CD8-positive, alpha-beta memory T cell (primary cell): ENCODE data around the gene DCTN2. TPM values are rescaled to one million over a fixed set of nuclear protein-coding genes. Genes with fewer than 3 reads are reported as not detected.
"Not testable (repeated sequence)": the region's sequence is repeated elsewhere in the genome, so short reads cannot be mapped to it uniquely, and the experiment has no call there.

Experiments
- CTCF ChIA-PET: fragments of 350-600 bp; sonication (Branson Sonifier 250); formaldehyde crosslinking; loops from one replicate; lab custom pipeline; 2021; ENCODE audit warnings: antibody characterized with exemption; lab: Charles Lee
- POLR2A ChIA-PET: fragments of 350-600 bp; sonication (Branson Sonifier 250); formaldehyde crosslinking; loops from one replicate; lab custom pipeline; 2021; ENCODE audit warnings: antibody characterized with exemption; lab: Charles Lee
- DNase-seq, 5 donors: peaks; one replicate each; pipeline versions ENCODE4 v3.0.0 to v3.0.0-alpha.2; 2020 to 2022; ENCODE audit warnings: mixed read lengths in 1 of 5
- H3K27ac ChIP-seq: one replicate; pipeline ENCODE4 v1.7.0; 2013; ENCODE audit warnings: low read depth, mild to moderate bottlenecking, low read length, moderate library complexity
- H3K27me3 ChIP-seq: 2 replicates; pipeline ENCODE4 v1.7.0; 2013; ENCODE audit warnings: low read length, mild to moderate bottlenecking; ENCODE audit not compliant: insufficient read depth, poor library complexity, severe bottlenecking
- H3K36me3 ChIP-seq: 2 replicates; pipeline ENCODE4 v1.7.0; 2013; ENCODE audit warnings: mild to moderate bottlenecking, low read length, moderate library complexity; ENCODE audit not compliant: insufficient read depth
- H3K4me1 ChIP-seq: 2 replicates; pipeline ENCODE4 v1.7.0; 2013; ENCODE audit warnings: mild to moderate bottlenecking, low read length, moderate library complexity; ENCODE audit not compliant: insufficient read depth
- H3K4me3 ChIP-seq: 2 replicates; pipeline ENCODE4 v1.7.0; 2013; ENCODE audit warnings: mild to moderate bottlenecking, low read length
- H3K9me3 ChIP-seq: 2 replicates; pipeline ENCODE4 v1.7.0; 2013; ENCODE audit warnings: mild to moderate bottlenecking, low read length
- H3K27ac Mint-ChIP-seq, 8 donors: one replicate each; pipeline ENCODE4 v1.8.0; 2020 to 2021; ENCODE audit warnings: mixed read lengths in 8 of 8, mild to moderate bottlenecking in 6 of 8, inconsistent platforms in 3 of 8, moderate library complexity in 3 of 8
- H3K27me3 Mint-ChIP-seq, 2 donors: one replicate each; pipeline ENCODE4 v1.8.0; 2020 to 2021; ENCODE audit warnings: mixed read lengths in 2 of 2, mild to moderate bottlenecking in 1 of 2, moderate library complexity in 1 of 2
- H3K36me3 Mint-ChIP-seq, 3 donors: one replicate each; pipeline ENCODE4 v1.8.0; 2020 to 2021; ENCODE audit warnings: mixed read lengths in 3 of 3, inconsistent platforms in 1 of 3, mild to moderate bottlenecking in 1 of 3
- H3K4me1 Mint-ChIP-seq, 3 donors: one replicate each; pipeline ENCODE4 v1.8.0; 2020 to 2021; ENCODE audit warnings: mixed read lengths in 3 of 3, inconsistent platforms in 1 of 3, mild to moderate bottlenecking in 1 of 3
- H3K4me3 Mint-ChIP-seq, 7 donors: one replicate each; pipeline ENCODE4 v1.8.0; 2020 to 2021; ENCODE audit warnings: mixed read lengths in 7 of 7, mild to moderate bottlenecking in 6 of 7, moderate library complexity in 4 of 7, inconsistent platforms in 2 of 7
- H3K9me3 Mint-ChIP-seq, 5 donors: one replicate each; pipeline ENCODE4 v1.8.0; 2020 to 2022; ENCODE audit warnings: mixed read lengths in 5 of 5, mild to moderate bottlenecking in 3 of 5, moderate library complexity in 2 of 5, inconsistent platforms in 1 of 5
- polyA plus RNA-seq: library from polyadenylated mRNA; unstranded; fragments of 300-500 nt; fragmentation: Illumina TruSeq; gene quantifications from one replicate; pipeline ENCODE4 v1.2.3, GENCODE V29; 2021
- total RNA-seq, 2 experiments: library from RNA; stranded (reverse); gene quantifications; one replicate each; pipeline ENCODE4 v1.2.3, GENCODE V29; 2021

DCTN2 gene
- total and polyA plus RNA-seq, 3 experiments from 2014 or later: 80.8 to 99.3 (median 98.7) TPM

DNA sequence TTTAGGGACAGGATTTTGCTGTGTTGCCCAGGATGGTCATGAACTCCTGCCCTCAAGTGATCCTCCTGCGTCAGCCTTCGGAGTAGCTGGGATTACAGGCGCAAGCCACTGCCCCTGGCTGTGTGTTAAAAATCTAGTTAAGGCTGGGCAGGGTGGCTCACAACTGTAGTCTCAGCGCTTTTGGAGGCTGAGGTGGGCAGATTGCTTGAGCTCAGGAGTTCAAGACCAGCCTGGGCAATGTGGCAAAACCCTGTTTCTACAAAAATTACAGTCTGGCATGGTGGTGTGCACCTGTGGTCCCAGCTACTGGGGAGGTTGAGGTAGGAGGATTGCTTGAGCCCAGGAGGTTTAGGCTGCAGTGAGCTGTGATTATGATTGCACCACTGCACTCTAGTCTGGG is 35.8 kb downstream of the DCTN2 start:
- Histone ChIP-seq H3K4me1 (no peaks in the 10 kb centered on the region), H3K9me3 (no peaks in the 10 kb centered on the region), H3K27me3 (no peaks in the 10 kb centered on the region), H3K27ac (no peak overlapping the region), H3K36me3 (peaks cover 45% of the 10 kb centered on the region), H3K4me3 (no peak overlapping the region)
- Mint-ChIP-seq H3K36me3 (peaks cover 8 to 68% (median 20%) of the 10 kb centered on the region in 3 donors), H3K27me3 (no peaks in the 10 kb centered on the region), H3K27ac (peak overlapping the region in 1 of 8 donors; percentile 26), H3K4me3 (no peak overlapping the region), H3K4me1 (peaks cover 0 to 6% (median 0%) of the 10 kb centered on the region in 3 donors), H3K9me3 (no peaks in the 10 kb centered on the region)
- ChIA-PET CTCF (interaction anchor here (1.3 kb wide), 1 partner anchor 48 kb away, joined by 3 read pairs; no protein-coding TSS in a partner anchor), POLR2A (interaction anchor here (0.8 kb wide), 1 partner anchor 34 kb away, joined by 7 read pairs; no protein-coding TSS in a partner anchor)
- peak in 1 of 5 donors; percentile 25 for DNase-seq

DNA sequence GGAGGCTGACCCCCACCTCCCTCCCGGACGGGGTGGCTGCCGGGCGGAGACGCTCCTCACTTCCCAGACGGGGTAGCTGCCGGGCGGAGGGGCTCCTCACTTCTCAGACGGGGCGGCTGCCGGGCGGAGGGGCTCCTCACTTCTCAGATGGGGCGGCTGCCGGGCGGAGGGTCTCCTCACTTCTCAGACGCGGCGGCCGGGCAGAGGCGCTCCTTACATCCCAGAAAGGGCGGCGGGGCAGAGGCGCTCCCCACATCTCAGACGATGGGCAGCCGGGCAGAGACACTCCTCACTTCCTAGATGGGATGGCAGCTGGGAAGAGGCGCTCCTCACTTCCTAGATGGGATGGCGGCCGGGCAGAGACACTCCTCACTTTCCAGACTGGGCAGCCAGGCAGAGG is 39.2 kb downstream of the DCTN2 start:
- H3K4me1 ChIP-seq, H3K27ac ChIP-seq, H3K4me1 Mint-ChIP-seq, H3K27me3 ChIP-seq, H3K27ac Mint-ChIP-seq, H3K9me3 ChIP-seq, H3K27me3 Mint-ChIP-seq, H3K4me3 Mint-ChIP-seq, POLR2A ChIA-PET, H3K9me3 Mint-ChIP-seq, H3K4me3 ChIP-seq, DNase-seq, CTCF ChIA-PET: not testable (repeated sequence)
- H3K36me3 Mint-ChIP-seq: peaks cover 7 to 66% (median 21%) of the 10 kb centered on the region in 3 donors
- H3K36me3 ChIP-seq: peaks cover 35% of the 10 kb centered on the region

DNA sequence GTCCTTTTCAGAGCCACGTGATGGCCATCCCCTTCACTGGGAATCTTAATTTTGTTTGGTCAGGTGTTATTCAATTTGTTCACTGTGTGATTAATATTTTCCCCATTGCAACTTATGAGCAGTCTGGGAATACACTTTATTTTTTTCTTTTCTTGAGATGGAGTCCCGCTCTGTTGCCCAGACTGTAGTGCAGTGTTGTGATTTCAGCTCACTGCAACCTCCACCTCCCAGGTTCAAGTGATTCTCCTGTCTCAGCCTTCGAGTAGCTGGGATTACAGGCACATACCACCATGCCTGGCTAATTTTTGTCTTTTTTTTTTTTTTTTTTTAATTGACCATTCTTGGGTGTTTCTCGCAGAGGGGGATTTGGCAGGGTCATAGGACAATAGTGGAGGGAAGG is 40.5 kb downstream of the DCTN2 start:
- POLR2A ChIA-PET, H3K27ac Mint-ChIP-seq, H3K27ac ChIP-seq, CTCF ChIA-PET, H3K27me3 Mint-ChIP-seq, H3K4me1 Mint-ChIP-seq, DNase-seq, H3K4me1 ChIP-seq, H3K4me3 Mint-ChIP-seq, H3K27me3 ChIP-seq, H3K9me3 ChIP-seq, H3K9me3 Mint-ChIP-seq, H3K4me3 ChIP-seq: not testable (repeated sequence)
- H3K36me3 ChIP-seq: peaks cover 25% of the 10 kb centered on the region
- peaks cover 0 to 61% (median 16%) of the 10 kb centered on the region in 3 donors for H3K36me3 Mint-ChIP-seq

DNA sequence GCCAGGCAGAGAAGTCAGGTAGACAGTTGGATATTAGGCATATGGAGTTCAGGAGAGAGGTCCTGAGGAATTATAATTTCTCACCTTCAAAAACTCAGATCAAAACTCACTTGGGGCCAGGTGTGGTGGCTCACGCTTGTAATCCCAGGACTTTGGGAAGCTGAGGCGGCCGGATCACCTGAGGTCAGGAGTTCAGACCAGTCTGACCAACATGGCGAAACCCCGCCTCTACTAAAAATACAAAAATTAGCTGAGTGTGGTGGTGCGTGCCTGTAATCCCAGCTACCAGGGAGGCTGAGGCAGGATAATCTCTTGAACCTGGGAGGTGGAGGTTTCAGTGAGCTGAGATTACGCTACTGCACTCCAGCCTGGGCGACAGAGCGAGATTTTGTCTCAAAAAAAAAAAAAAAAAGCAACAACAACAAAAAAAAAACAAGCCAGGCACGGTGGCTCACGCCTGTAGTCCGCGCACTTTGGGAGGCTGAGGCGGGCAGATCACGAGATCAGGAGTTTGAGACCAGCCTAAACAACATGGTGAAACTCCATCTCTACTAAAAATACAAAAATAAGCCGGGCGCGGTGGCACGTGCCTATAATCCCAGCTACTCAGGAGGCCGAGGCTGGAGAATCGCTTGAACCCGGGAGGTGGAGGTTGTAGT is 44.6 kb downstream of the DCTN2 start:
- peaks cover 49% of the 10 kb centered on the region for H3K36me3 ChIP-seq
- H3K27me3 ChIP-seq: not testable (repeated sequence)

DNA sequence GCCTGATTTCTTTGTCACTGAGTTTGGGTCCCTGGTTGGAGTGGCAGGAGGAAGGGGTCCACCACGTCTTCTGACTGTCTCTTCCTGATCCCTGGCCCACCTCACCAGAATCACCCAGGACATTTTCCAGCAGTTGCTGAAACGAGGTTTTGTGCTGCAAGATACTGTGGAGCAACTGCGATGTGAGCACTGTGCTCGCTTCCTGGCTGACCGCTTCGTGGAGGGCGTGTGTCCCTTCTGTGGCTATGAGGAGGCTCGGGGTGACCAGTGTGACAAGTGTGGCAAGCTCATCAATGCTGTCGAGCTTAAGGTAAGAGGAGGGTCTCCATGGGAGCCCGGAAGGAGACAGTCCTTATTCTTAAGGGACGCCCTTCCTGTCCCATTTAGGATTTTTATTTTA is 46.8 kb downstream of the DCTN2 start:
- H3K4me3 Mint-ChIP-seq: no peak overlapping the region
- Histone ChIP-seq H3K4me3 (no peak overlapping the region), H3K4me1 (no peaks in the 10 kb centered on the region), H3K27ac (no peak overlapping the region), H3K27me3 (no peaks in the 10 kb centered on the region), H3K36me3 (peaks cover 47% of the 10 kb centered on the region), H3K9me3 (no peaks in the 10 kb centered on the region)
- no peaks in the 10 kb centered on the region for H3K9me3 Mint-ChIP-seq
- H3K36me3 Mint-ChIP-seq: peaks cover 14 to 81% (median 33%) of the 10 kb centered on the region in 3 donors
- ChIA-PET CTCF (interaction anchor here (1.1 to 1.4 kb wide), 2 partner anchors 42 to 405 kb away, joined by 3 read pairs; no protein-coding TSS in a partner anchor), POLR2A (no interaction called here)
- H3K27me3 Mint-ChIP-seq: peaks cover 0 to 2% of the 10 kb centered on the region in 2 donors
- DNase-seq: no peak
- H3K4me1 Mint-ChIP-seq: peaks cover 0 to 5% (median 0%) of the 10 kb centered on the region in 3 donors
- H3K27ac Mint-ChIP-seq: peak overlapping the region in 3 of 8 donors; percentile 36 to 68 (median 53)

More for the DNA sequence above, 44.6 kb downstream of the DCTN2 start:
- DNase-seq, CTCF ChIA-PET, H3K4me3 ChIP-seq, H3K4me1 ChIP-seq, H3K4me1 Mint-ChIP-seq, POLR2A ChIA-PET, H3K9me3 Mint-ChIP-seq, H3K4me3 Mint-ChIP-seq, H3K27ac Mint-ChIP-seq, H3K27me3 Mint-ChIP-seq, H3K27ac ChIP-seq, H3K9me3 ChIP-seq: not testable (repeated sequence)
- H3K36me3 Mint-ChIP-seq: peaks cover 12 to 74% (median 28%) of the 10 kb centered on the region in 3 donors

DNA sequence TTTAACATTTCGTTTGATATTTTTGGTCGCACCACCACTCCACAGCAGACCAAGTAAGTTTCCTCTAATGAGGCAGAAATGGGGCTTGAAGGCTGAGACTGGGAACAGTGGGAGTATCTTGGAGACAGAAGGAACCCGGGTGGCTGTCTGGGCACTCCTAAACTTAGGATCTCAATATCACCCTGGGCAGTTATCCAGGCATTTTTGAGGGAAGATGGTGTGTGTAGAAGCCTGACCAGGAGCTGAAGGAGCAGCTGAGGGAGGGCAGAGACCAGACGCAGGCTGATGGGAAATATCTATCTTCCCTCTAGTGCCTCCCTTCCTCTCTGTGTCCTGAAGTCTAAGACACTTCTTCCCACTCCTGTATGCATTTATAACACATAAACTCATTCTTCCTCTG is 48.4 kb downstream of the DCTN2 start:
- no peak overlapping the region for H3K4me3 ChIP-seq
- POLR2A ChIA-PET: no interaction called here
- H3K27ac Mint-ChIP-seq: peak overlapping the region in 2 of 8 donors; percentile 48 to 63

DNA sequence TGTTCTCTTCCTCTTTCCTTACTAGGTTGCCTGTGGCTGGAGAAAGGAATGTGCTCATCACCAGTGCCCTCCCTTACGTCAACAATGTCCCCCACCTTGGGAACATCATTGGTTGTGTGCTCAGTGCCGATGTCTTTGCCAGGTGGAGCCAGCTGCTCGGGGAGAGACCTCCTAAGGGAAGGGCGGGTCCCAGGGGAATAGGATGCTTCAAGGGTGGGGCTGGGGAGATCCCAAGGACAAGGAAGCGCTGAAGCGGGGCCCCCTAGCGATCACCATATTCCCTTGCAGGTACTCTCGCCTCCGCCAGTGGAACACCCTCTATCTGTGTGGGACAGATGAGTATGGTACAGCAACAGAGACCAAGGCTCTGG is 48.9 kb downstream of the DCTN2 start:
- POLR2A ChIA-PET: no interaction called here

More for the DNA sequence above, 48.4 kb downstream of the DCTN2 start:
- Mint-ChIP-seq H3K4me1 (peaks cover 0 to 5% (median 0%) of the 10 kb centered on the region in 3 donors), H3K4me3 (no peak overlapping the region), H3K9me3 (no peaks in the 10 kb centered on the region), H3K36me3 (peaks cover 14 to 77% (median 27%) of the 10 kb centered on the region in 3 donors), H3K27me3 (peaks cover 0 to 2% of the 10 kb centered on the region in 2 donors)
- CTCF ChIA-PET: no interaction called here
- no peaks in the 10 kb centered on the region for H3K4me1 ChIP-seq
- H3K9me3 ChIP-seq: no peaks in the 10 kb centered on the region
- H3K27ac ChIP-seq: no peak overlapping the region
- no peaks in the 10 kb centered on the region for H3K27me3 ChIP-seq
- no peak for DNase-seq
- H3K36me3 ChIP-seq: peaks cover 40% of the 10 kb centered on the region

More for the DNA sequence above, 48.9 kb downstream of the DCTN2 start:
- no peaks in the 10 kb centered on the region for H3K27me3 ChIP-seq
- no peaks in the 10 kb centered on the region for H3K9me3 ChIP-seq
- CTCF ChIA-PET: no interaction called here
- H3K9me3 Mint-ChIP-seq: no peaks in the 10 kb centered on the region
- H3K27ac Mint-ChIP-seq: peak overlapping the region in 3 of 8 donors; percentile 32 to 70 (median 43)
- H3K4me1 Mint-ChIP-seq: peaks cover 0 to 5% (median 0%) of the 10 kb centered on the region in 3 donors
- peaks cover 14 to 72% (median 27%) of the 10 kb centered on the region in 3 donors for H3K36me3 Mint-ChIP-seq
- peaks cover 0 to 1% of the 10 kb centered on the region in 2 donors for H3K27me3 Mint-ChIP-seq
- no peaks in the 10 kb centered on the region for H3K4me1 ChIP-seq
- peaks cover 40% of the 10 kb centered on the region for H3K36me3 ChIP-seq
- DNase-seq: no peak
- H3K27ac ChIP-seq: no peak overlapping the region
- H3K4me3 Mint-ChIP-seq: no peak overlapping the region
- no peak overlapping the region for H3K4me3 ChIP-seq
